ENCODE results near the gene RHOBTB3.
"Not testable (repeated sequence)": the region's sequence is repeated elsewhere in the genome, so short reads cannot be mapped to it uniquely, and the experiment has no call there.

Gene RHOBTB3

GRCh38 chr5:95822043-95822541 is 91.0 kb downstream of the RHOBTB3 start:
- DNase-seq (ENCODE audit: low spot score): peak; percentile 67

GRCh38 chr5:95822542-95823181 is 91.5 kb downstream of the RHOBTB3 start, which contains the start of gene GLRX:
Gene GLRX (minus strand): TSS chr5:95822726. CDS start chr5:95822662, 64 bp downstream.
- DNase-seq (ENCODE audit: low spot score): peak; percentile 95

- no peak for DNase-seq (ENCODE audit: low spot score)
These were observed 92.1 kb downstream of the RHOBTB3 start for GRCh38 chr5:95823218-95823737.

DNA sequence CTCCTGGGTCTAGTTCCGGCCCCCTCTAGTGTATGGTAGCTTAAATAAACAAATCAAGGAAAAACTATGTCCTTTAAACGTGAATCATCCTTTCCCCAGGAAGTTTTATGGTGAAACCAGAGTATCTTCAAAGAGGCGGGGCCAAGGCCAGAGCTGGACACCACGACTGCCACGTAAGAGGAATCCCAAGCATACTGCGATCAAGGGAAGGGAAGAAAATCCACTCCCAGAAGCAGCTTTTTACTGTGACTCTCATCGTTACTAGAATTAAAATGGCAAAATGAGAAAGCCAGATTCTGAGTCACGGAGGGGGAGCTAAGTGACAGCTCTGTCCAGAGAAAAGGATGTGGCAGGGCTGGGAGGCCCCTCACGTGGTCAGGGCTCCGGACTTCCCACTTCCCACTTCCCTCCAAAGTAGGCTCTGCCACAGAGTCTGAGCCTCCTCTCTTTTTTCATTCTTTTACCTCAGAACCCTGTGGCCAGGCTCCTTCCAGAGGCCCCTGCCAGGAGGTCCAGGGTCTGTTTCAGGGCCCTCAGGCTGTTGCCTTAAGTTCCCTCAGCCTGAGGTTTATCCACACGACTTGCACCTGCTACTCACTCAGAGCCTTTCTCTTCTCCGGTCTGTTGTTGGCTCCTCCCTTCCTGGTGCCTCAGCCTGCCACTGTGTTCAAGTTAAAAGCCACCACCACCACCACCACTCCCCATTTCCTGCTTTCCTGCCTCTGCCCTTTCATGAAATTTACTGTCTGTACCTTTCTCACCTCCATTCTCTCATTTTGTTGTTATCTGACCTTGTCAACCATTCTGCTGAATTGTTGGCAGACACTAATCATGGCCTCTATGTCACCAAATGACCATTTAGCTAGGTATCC is 92.8 kb downstream of the RHOBTB3 start:
- peak; percentile 37 for DNase-seq (ENCODE audit: low spot score)

GRCh38 chr5:95824747-95825146 is 93.6 kb downstream of the RHOBTB3 start:
- no peak for DNase-seq (ENCODE audit: low spot score)

DNA sequence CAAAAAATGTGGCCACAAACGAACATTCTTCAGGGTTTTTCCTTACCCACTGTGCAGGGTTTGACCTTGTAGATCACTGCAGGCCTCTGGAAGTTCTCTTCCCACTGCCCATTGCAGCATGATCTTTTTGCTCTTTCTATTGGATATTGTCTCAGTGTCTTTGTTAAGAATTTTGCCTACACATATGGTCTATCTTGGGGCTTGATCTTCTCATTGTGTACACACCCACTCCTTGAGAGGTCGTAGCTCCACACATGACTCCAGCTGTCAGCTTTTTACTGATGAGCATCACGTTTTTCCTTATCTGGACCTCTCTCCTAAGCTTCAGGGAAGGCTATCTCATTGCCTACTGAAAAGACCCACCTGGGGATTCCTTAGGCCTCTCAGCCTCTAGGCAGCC is 94.4 kb downstream of the RHOBTB3 start:
- DNase-seq (ENCODE audit: low spot score): no peak

- DNase-seq (ENCODE audit: low spot score): no peak
These were observed 96.1 kb downstream of the RHOBTB3 start for GRCh38 chr5:95826949-95827891.

DNA sequence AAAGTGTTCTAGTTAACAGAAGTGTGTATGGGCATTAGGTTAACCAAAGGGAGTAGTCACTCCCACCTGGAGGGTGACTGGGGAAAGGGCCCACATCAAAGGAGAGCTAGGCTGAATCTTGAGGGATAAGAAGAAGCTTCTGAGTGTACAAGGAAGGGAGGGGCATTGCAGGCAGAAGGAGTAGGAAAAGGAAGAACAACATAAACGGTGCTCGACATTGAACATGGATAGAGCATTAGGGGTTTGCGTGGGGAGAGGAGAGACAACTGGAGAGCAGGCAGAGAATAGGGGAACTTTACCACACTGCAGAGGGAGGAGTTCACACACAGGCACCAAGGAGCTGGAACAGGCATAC is 96.7 kb downstream of the RHOBTB3 start:
- no peak for DNase-seq (ENCODE audit: low spot score)

DNA sequence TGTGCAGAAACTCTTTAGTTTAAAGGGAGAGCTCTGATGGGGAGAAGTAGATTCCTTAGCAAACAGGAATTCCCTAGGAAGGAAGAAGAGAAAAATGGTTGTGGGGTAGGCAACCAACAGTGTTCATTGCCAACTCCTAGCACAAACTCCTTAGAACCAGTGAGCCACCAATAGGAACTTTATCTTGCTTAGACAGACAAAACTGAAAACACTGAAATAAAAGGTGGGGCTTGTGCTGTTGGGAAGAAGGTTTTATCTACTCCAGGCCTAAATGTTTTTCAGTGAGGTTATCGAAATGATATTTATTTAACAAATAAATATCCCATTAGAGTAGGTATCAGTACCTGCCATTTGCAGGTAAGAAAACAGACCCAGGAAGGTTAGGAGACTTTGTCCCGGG is 99.1 kb downstream of the RHOBTB3 start:
- DNase-seq (ENCODE audit: low spot score): no peak

DNA sequence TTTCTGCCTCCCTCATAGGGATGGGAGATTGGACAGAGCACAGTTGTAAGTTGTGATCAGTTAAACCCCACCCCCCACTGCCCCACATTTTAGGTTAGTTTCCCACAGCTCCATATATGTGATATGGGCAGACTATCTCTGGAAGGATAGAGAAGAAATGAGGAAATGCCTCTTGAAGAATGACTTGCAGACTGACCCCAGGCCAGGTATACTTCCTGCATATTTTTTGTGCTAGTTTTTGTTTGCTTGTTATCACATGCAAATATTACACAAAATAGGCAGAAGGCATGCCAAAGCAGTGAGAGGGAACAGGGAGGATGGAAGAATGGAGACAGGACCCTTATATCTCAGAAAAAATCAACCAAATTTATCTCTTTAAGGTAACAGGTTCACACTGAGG is 101.5 kb downstream of the RHOBTB3 start:
- no peak for DNase-seq (ENCODE audit: low spot score)

- DNase-seq (ENCODE audit: low spot score): no peak
These were observed 104.7 kb downstream of the RHOBTB3 start for GRCh38 chr5:95835682-95836385.

DNA sequence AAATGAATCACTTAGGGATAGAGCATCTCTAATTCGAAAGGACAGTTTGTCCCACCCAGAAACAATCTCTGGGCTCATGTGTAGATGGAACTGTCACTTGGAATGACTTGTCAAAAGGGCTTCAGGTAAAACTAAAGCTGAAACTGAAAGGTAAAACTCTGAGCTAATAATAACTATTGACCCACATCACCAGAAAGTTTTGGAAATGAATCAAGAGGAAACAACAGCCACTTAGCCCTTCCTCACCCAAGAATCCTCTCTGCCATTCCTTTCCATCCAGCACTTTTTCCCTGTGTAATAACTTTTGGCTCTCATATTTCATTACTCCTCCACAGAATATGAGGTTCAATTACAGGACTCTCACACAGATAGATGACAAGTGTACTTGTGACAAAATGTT is 105.4 kb downstream of the RHOBTB3 start:
- DNase-seq (ENCODE audit: low spot score): no peak

DNA sequence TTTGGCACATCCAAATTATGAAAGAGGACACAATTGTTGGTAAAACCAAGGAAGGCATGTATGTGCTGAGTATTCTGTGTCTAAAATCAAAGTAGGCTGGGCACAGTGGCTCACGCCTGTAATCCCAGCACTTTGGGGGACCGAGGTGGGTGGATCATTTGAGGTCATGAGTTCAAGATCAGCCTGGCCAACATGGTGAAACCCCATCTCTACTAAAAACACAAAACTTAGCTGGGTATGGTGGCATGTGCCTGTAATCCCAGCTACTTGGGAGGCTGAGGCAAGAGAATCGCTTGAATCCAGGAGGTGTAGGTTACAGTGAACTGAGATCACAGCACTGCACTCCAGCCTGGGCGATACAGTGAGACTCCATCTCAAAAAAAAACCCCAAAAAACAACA is 105.8 kb downstream of the RHOBTB3 start:
- not testable (repeated sequence) for DNase-seq (ENCODE audit: low spot score)

- DNase-seq (ENCODE audit: low spot score): no peak
These were observed 106.4 kb downstream of the RHOBTB3 start for GRCh38 chr5:95837492-95837891.

DNA sequence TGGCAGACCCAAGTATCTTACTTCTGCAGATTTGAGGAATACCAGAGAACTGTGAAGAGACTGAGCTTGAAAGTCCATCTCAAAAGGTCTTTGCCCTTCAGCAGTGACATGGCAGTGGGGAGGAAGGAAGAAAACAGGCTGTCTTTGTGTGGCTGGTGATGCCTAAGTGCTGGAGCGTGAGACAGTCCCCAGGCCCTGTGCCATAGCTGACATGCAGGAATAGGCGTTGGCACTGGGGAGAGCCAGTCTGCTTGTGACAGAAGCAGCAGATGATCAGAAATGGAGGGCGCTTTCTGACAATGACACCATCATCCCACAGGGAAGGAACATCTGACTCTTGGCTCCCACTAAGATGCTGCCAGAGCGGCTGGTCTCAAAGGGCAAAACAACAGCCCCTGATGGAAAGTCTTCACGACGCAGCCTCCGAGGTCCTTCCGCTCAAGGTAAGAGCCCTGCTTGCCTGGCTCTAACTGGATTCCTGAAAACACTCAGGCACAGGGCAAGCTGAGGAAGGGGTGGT is 106.9 kb downstream of the RHOBTB3 start:
- DNase-seq (ENCODE audit: low spot score): peak; percentile 55

DNA sequence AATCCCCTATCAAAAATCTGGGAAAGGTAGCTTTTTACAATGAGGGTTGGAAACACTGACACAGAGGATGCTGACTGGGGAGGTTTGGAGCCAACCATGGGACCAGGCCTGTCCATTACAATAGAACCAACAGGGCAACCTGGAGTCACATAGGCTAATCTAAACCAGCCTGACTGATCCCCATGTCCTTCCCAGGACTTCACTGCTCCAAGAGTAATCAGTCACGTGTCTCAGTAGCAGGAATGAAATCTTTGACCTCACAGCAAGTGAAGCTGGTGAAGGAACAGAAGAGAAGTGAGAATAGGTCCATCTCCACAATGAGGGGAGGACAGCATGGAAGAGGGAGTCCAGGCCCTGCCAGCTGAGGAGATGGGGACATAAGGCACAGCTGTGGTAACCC is 107.4 kb downstream of the RHOBTB3 start:
- DNase-seq (ENCODE audit: low spot score): no peak

GRCh38 chr5:95839658-95840057 is 108.5 kb downstream of the RHOBTB3 start:
- DNase-seq (ENCODE audit: low spot score): no peak

GRCh38 chr5:95840956-95841705 is 110.0 kb downstream of the RHOBTB3 start:
- no peak for DNase-seq (ENCODE audit: low spot score)

DNA sequence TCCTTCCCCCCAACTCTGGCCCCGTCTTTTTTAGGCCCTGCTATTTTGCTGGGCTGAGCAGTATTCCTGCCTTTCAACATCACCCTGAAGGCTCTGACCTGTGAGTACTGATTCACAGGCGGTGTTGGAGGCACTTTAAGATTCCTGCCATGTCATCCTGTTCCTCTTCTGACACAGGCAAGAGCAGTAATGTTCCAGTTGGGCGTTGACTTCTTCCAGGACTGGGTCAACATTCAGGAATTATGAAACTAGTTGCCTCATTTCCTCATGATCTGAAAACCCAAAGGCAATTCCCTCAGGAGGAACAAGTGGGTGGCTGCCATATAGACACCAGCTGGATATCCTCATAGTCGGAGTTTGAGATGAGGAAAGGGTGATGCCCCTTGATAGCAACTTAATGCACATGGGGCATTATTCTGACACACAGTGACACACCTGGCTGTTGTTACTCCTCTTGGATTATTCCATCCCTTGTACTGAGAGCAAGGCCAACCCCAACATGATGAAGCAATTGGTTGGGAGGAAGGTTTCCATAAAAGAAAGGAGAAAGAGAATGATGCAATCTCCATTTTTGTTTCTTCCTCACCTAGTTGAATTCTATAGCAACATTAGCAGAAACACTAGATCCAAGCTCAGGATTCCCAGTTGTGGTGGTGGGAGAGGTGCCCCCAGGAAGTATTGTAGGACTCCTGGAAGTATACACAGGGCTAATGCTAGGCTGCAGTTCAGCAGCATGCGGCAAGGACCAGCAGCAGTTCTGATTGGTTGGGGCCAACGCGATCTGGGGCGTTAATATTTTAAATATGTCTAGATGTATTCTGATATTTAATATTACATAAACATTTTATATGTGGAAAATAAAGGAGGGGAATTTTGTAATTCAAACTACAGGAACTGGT is 111.0 kb downstream of the RHOBTB3 start:
- no peak for DNase-seq (ENCODE audit: low spot score)
